HCT116 (cell line): ENCODE results near the gene RAD51AP1. TPM values are rescaled to one million over a fixed set of nuclear protein-coding genes. Genes with fewer than 3 reads are reported as not detected.
"Not testable (repeated sequence)": the region's sequence is repeated elsewhere in the genome, so short reads cannot be mapped to it uniquely, and the experiment has no call there.

Experiments used
- ATAC-seq: fragments of 200-7000 bp; cut with Tn5 transposase; 2 replicates; pipeline ENCODE4 v1.9.1; 2020; ENCODE audit warnings: mild to moderate bottlenecking, moderate library complexity
- BruUV-seq: library from RNA; stranded (reverse); fragments of 400-500 nt; replicated peaks from 2 replicates; lab custom pipeline; 2021; lab: Mats Ljungman, UMichigan
- CTCF ChIA-PET: fragments of 300-600 bp; sonication (Branson Sonifier 250); formaldehyde crosslinking; loops from one replicate; lab custom pipeline; 2021; ENCODE audit warnings: antibody characterized with exemption; lab: Charles Lee
- POLR2A ChIA-PET: fragments of 300-600, 350-600 bp; sonication (Branson Sonifier 250); formaldehyde crosslinking; loops from one replicate; lab custom pipeline; 2021; ENCODE audit warnings: antibody characterized with exemption; lab: Charles Lee
- RAD21 ChIA-PET, 2 experiments: fragments of 300-600 bp; sonication (Branson Sonifier 250); formaldehyde crosslinking; loops; one replicate each; lab custom pipeline; 2023; ENCODE audit warnings: low total read pairs in 2 of 2; ENCODE audit not compliant: uncharacterized antibody in 2 of 2, unreplicated experiment in 2 of 2, low non-redundant PET in 1 of 2; lab: Charles Lee
- DNase-seq: peaks from one replicate; pipeline ENCODE4 v3.0.0-alpha.2; 2010; ENCODE audit warnings: low read depth, low spot score
- H2AFZ ChIP-seq: fragments of 200-600 bp; shearing (Covaris generic), sonication (generic); 2 replicates; pipeline ENCODE4 v1.6.1; 2017; ENCODE audit warnings: low read depth, mixed run types, mixed read lengths, antibody characterized with exemption, low read length; ENCODE audit not compliant: poor library complexity, severe bottlenecking
- H3K27ac ChIP-seq: 2 replicates; pipeline ENCODE4 v1.5.1; 2012; ENCODE audit warnings: low read depth, low read length
- H3K27me3 ChIP-seq: fragments of 200-600 bp; sonication (generic); 2 replicates; pipeline ENCODE4 v1.6.1; 2016; ENCODE audit warnings: mixed run types, low read length, mixed read lengths; ENCODE audit not compliant: insufficient read depth
- H3K36me3 ChIP-seq, 2 experiments: fragments of 200-500 bp in 1 of 2; fragments of 200-600 bp in 1 of 2; sonication (Bioruptor generic) in 1 of 2; sonication (generic) in 1 of 2; 2 replicates each; pipeline versions ENCODE4 v1.5.1 to v1.6.1; 2014 to 2016; ENCODE audit warnings: low read length in 2 of 2, inconsistent platforms in 1 of 2, mixed read lengths in 1 of 2, mixed run types in 1 of 2; ENCODE audit not compliant: insufficient read depth in 2 of 2, control insufficient read depth in 1 of 2
- H3K4me1 ChIP-seq, 2 experiments: fragments of 200-600 bp in 1 of 2; sonication (generic) in 1 of 2; 2 replicates each; pipeline versions ENCODE4 v1.5.1 to v1.6.1; 2012 to 2017; ENCODE audit warnings: low read length in 2 of 2, inconsistent platforms in 1 of 2, mild to moderate bottlenecking in 1 of 2, mixed read lengths in 1 of 2, mixed run types in 1 of 2, moderate library complexity in 1 of 2; ENCODE audit not compliant: insufficient read depth in 2 of 2, control insufficient read depth in 1 of 2
- H3K4me2 ChIP-seq: fragments of 200-600 bp; sonication (generic); 2 replicates; pipeline ENCODE4 v1.6.1; 2017; ENCODE audit warnings: mixed run types, low read length, mixed read lengths
- H3K4me3 ChIP-seq, 2 experiments: fragments of 200-600 bp in 1 of 2; sonication (generic) in 1 of 2; replicated peaks in 1 of 2; 2 replicates each; pipeline ENCODE4 v1.5.1; 2011 to 2016; ENCODE audit warnings: low read length in 2 of 2, control low read depth in 1 of 2, low read depth in 1 of 2, mild to moderate bottlenecking in 1 of 2, mixed read lengths in 1 of 2, mixed run types in 1 of 2
- H3K79me2 ChIP-seq: fragments of 200-600 bp; sonication (generic); 2 replicates; pipeline ENCODE4 v1.6.1; 2017; ENCODE audit warnings: mild to moderate bottlenecking, mixed run types, low read length, moderate library complexity, mixed read lengths; ENCODE audit not compliant: insufficient read depth
- H3K9ac ChIP-seq: fragments of 200-600 bp; sonication (generic); 2 replicates; pipeline ENCODE4 v1.6.1; 2016; ENCODE audit warnings: low read length, mixed read lengths
- H3K9me2 ChIP-seq: fragments of 200-600 bp; sonication (generic), shearing (Covaris generic); 2 replicates; pipeline ENCODE4 v1.6.1; 2017; ENCODE audit warnings: mixed run types, mild to moderate bottlenecking, moderate library complexity; ENCODE audit not compliant: insufficient read depth
- H3K9me3 ChIP-seq, 2 experiments: fragments of 200-500 bp in 1 of 2; fragments of 200-600 bp in 1 of 2; sonication (Bioruptor generic) in 1 of 2; sonication (generic) in 1 of 2; 2 replicates each; pipeline ENCODE4 v1.6.1; 2014 to 2017; ENCODE audit warnings: low read length in 2 of 2, mixed read lengths in 2 of 2, inconsistent platforms in 1 of 2, low read depth in 1 of 2, mild to moderate bottlenecking in 1 of 2, mixed run types in 1 of 2, moderate library complexity in 1 of 2; ENCODE audit not compliant: control insufficient read depth in 1 of 2, insufficient read depth in 1 of 2
- H4K20me1 ChIP-seq: fragments of 200-600 bp; sonication (generic), shearing (Covaris generic); 2 replicates; pipeline ENCODE4 v1.6.1; 2017; ENCODE audit warnings: mixed run types, mild to moderate bottlenecking, moderate library complexity; ENCODE audit not compliant: insufficient read depth
- EGR1 ChIP-seq: IDR thresholded peaks from 2 replicates; pipeline ENCODE4 v1.6.1; 2012; ENCODE audit warnings: low read depth
- ELF1 ChIP-seq: IDR thresholded peaks from 2 replicates; pipeline ENCODE4 v1.6.1; 2012; ENCODE audit warnings: low read depth, borderline replicate concordance
- EZH2phosphoT487 ChIP-seq: fragments of 200-600 bp; IDR thresholded peaks from 2 replicates; pipeline ENCODE4 v1.6.1; 2018; ENCODE audit warnings: antibody characterized with exemption, borderline replicate concordance
- FOSL1 ChIP-seq: IDR thresholded peaks from 2 replicates; pipeline ENCODE4 v1.6.1; 2012; ENCODE audit warnings: low read depth
- JUND ChIP-seq: IDR thresholded peaks from 2 replicates; pipeline ENCODE4 v1.6.1; 2012
- REST ChIP-seq: IDR thresholded peaks from 2 replicates; pipeline ENCODE4 v1.6.1; 2012; ENCODE audit warnings: low read depth
- SRF ChIP-seq: IDR thresholded peaks from 2 replicates; pipeline ENCODE4 v1.6.1; 2012; ENCODE audit warnings: low read depth
- intact Hi-C: fragments of 100-400 bp; cut with micrococcal nuclease; formaldehyde crosslinking; loops from 2 replicates; pipeline ENCODE4 v1.10.0; 2022
- total RNA-seq: library from RNA; stranded (reverse); gene quantifications from one replicate; pipeline ENCODE4 v1.2.1, GENCODE V29; 2021; ENCODE audit not compliant: unreplicated experiment
- TF ChIP-seq, protein P1 (sequence below): IDR thresholded peaks from 2 replicates; pipeline ENCODE4 v1.6.1; 2012
- TF ChIP-seq, protein P2 (sequence below): IDR thresholded peaks from 2 replicates; pipeline ENCODE4 v1.6.1; 2012

Gene RAD51AP1
- total RNA-seq, 1 experiment from 2014 or later = 28.2 TPM

DNA sequence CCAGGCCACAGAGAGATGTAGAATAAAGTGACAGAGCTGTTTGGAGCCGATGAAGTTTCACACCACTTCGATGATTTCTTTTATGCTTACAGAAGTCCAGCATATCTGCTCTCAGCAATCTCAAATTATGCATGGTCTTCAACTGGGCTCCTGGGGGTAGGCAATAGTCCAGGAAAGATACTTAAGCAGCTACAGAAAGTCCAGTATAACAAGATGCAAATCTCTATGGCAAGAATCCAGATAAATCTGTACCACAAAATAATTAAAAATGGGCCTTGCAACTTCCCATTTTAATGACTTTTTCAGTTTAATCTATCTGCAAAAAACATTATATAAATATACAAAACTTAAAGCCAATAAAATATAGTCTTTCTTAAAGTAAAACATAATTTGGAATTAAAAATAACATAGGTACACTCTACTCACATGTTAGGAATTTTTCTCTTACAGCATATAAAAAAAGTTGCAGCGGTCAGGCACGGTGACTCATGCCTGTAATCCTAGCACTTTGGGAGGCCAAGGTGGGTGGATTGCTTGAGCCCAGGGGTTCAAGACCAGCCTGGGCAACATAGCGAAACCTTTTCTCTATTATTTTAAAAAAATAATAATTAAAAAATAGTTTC is 20.5 kb upstream of the RAD51AP1 start:
- Histone ChIP-seq H4K20me1 (no peaks in the 10 kb centered on the region), H3K27me3 (no peaks in the 10 kb centered on the region), H3K27ac (peak overlapping the region; percentile 34; the same call in 1 of the 2 replicates), H3K9ac (no peak overlapping the region), H3K79me2 (no peaks in the 10 kb centered on the region), H3K36me3 (no peaks in the 10 kb centered on the region; a peak in 1 of 4 replicates), H3K4me1 (peaks cover 7 to 13% of the 10 kb centered on the region in 2 experiments), H3K9me2 (no peaks in the 10 kb centered on the region), H3K9me3 (no peaks in the 10 kb centered on the region), H3K4me3 (no peak overlapping the region), H2AFZ (no peak overlapping the region), H3K4me2 (peak overlapping the region; percentile 50; the same call in 1 of the 2 replicates)
- intact Hi-C loops = no loop called here
- CTCF ChIA-PET = no interaction called here
- POLR2A ChIA-PET = no interaction called here
- peak; percentile 63 for ATAC-seq
- RAD21 ChIA-PET = no interaction called here
- peak; percentile 16 for DNase-seq
- no TSS peak for BruUV-seq
- TF ChIP-seq FOSL1 (peak; percentile 46; the same call in 1 of the 2 replicates), EGR1 (0 out of 2 replicates have a peak, but pooled peaks have one; percentile 33), SRF (no peak), ELF1 (no peak), REST (no peak), JUND (peak; percentile 44), EZH2phosphoT487 (no peak)
- TF ChIP-seq, protein P1, sequence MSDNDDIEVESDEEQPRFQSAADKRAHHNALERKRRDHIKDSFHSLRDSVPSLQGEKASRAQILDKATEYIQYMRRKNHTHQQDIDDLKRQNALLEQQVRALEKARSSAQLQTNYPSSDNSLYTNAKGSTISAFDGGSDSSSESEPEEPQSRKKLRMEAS = no peak
- TF ChIP-seq, protein P2, sequence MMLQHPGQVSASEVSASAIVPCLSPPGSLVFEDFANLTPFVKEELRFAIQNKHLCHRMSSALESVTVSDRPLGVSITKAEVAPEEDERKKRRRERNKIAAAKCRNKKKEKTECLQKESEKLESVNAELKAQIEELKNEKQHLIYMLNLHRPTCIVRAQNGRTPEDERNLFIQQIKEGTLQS = no peak

DNA sequence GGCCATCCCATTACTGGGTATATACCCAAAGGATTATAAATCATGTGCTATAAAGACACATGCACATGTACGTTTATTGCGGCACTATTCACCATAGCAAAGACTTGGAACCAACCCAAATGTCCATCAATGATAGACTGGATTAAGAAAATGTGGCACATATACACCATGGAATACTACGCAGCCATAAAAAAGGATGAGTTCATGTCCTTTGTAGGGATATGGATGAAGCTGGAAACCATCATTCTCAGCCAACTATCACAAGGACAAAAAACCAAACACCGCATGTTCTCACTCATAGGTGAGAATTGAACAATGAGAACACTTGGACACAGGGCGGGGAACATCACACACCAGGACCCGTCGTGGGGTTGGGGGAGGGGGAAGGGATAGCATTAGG is 15.2 kb upstream of the RAD51AP1 start:
- ATAC-seq, H3K27ac ChIP-seq, RAD21 ChIA-PET, POLR2A ChIA-PET, CTCF ChIA-PET, H3K4me3 ChIP-seq, H3K9me2 ChIP-seq, H3K27me3 ChIP-seq, H3K4me1 ChIP-seq, H3K9me3 ChIP-seq, DNase-seq, BruUV-seq, H3K9ac ChIP-seq, H3K79me2 ChIP-seq, H3K4me2 ChIP-seq, H3K36me3 ChIP-seq, H4K20me1 ChIP-seq, H2AFZ ChIP-seq: not testable (repeated sequence)
- intact Hi-C loops = loop anchor here (10.0 kb wide), 1 partner anchor 639 kb away; no protein-coding TSS in a partner anchor
